Body of pancreas (tissue), 4 donors: ENCODE measurements around the gene YES1.

Source experiments
- CTCF ChIP-seq, 7 experiments: fragments of 450-650 bp in 4 of 7; fragments of 200-600 bp in 3 of 7; sonication (generic) in 3 of 7; IDR thresholded peaks; one replicate each; pipeline ENCODE4 v1.5.1; 2016 to 2019; ENCODE audit warnings: antibody characterized with exemption in 7 of 7
- POLR2A ChIP-seq, 3 donors: fragments of 450-650 bp; IDR thresholded peaks; one replicate each; pipeline ENCODE4 v1.6.1; 2016; ENCODE audit warnings: antibody characterized with exemption in 3 of 3, mild to moderate bottlenecking in 2 of 3

DNA sequence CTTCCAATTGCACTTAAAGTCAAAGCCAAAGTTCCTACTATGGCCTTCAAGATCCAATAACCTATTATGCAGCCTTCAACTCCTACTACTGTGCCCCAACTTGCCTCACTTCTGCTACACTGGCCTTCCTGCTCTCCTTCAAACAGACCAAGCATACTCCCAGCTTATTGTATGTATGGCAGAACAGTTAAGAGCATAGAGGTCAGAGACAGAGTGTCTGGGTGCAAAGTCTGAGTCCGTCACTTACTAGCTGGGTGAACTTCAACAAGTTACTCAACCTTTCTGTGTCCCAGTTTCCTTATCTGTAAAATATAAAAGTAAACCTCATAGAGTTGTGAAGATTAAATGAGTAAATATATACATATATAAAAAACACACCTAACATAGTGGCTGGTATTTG, 37.2 kb downstream of the YES1 start:
- TF ChIP-seq POLR2A (IDR thresholded peaks at IDR 0.05) (no peak), CTCF (IDR thresholded peaks at IDR 0.05) (no peak)
